Fibroblast of the conjunctiva (primary cell): ENCODE measurements around the gene KCTD17.

Experiments
- DNase-seq: peaks from one replicate; pipeline ENCODE4 v3.0.0-alpha.2; 2010; ENCODE audit warnings: low read depth

Gene KCTD17

DNA sequence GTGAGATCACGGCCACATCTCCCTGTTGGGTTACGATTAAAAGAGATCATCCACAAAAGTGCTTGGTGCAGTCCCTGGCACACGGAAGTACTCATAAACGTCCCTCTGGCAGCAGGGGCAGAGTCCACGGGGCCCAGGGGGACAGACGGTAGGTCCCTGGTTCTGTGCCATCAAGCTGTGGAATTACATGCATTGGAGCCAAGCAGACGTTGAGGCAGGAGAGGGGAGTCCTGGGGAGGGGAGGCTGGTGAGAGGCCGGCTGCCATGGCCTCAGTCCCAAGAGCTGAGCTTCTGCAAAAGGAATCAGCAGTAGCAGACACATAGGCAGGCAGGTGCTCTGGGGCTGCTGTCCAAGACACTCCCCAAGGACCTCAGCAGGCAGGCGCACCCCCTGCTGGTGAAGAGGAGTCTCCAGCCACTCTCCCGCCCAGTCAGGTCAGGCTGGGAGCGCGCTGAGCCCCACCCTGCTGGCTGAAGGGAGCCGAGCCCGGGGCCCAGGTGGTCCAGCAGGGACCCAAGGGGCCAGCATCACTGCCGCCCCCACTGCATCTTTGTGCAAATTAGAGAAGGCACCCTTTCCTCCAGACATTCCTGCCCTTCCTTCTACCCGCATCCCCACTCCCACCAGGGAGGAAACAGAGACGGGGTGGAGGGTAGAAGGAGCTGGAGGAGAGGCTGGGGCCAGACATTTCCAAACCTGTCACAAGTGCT lies 7.6 kb upstream of the KCTD17 start:
- no peak for DNase-seq

DNA sequence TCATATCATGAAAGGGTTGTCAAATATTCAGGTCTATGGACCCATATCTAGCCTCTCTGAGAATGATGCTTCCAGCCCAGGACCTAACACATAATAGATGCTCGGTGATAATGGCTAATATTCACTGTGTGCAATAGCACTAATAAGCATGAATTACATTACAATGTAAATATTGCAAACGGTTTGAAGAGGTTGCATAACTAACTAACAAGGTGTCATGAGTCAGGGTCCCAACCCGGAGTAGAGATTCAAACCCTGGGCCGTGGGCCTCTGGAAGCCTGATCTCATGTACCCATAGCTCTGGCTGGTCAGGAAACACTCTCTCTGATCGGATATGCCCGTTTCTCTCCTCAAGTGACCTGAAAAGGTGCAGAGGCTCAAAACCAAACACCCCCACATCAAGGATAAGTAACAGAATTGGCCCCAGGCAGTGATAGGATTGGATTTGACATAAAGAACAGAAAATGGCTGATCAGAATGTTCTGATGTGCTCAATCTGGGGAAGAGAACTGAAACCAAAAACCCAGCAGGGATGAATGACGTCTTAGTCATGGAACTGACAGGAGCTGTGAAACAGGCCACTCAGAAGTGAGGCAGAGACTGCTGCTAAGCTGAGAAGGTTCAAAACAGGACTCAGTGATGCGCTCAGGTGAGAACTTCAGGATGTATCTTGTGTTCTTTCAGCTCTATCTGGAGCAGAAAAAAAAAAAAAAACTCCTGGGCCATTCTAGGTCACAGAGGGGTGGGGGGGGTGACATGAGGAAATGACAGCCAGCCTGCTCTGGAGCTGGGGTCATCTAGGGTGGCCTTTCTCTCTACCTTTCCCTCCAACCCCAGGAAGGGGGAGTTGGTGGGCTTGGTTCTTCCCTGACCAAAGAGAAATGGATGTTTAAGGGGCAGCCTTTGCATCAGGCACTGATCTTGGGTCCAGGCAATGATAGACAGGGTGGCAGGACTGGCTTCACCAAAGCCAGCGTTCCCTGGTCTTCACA lies 6.6 kb upstream of the KCTD17 start:
- DNase-seq, result no peak

GRCh38 chr22:37045958-37046357 lies 5.6 kb upstream of the KCTD17 start:
- DNase-seq, result no peak

GRCh38 chr22:37046589-37046988 lies 5.0 kb upstream of the KCTD17 start:
- DNase-seq, result no peak

DNA sequence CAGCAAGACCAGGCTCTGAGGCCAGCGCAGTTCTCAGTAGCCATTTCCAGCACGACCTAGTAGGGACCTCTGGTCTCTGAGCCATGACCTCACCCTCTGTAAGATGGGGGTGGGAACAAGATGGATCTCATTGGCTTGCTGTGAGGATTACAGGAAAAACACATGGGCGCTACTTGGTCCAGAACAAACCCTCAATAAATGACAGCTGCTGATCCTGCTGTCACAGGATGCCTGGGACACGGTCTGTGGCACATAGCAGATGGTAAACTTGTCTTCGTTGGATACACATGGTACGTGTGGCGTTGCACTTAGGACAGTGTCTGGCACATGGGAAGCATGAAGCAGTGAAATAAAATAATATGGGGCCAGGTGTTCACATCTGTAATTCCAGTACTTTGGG lies 4.5 kb upstream of the KCTD17 start:
- DNase-seq, result no peak

DNA sequence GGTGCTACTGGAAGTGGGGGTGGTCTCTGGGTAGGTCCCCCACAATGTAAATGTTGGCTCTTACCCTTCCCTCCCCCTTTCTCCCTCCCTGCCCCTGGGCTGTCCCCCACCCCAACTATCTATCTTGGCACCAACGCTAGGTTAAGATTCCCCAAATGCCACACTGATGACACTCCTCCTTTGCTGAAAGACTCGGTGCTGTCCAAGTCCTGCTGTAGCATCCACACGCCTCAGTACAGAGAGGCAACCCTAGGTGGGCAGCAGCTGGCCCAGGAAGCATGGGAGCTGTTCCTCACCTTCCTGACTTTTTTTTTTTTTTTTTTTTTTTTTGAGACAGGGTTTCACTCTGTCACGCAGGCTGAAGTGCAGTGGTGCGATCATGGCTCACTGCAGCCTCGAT lies 3.4 kb upstream of the KCTD17 start:
- no peak for DNase-seq

GRCh38 chr22:37049224-37049623 lies 2.3 kb upstream of the KCTD17 start:
- DNase-seq, result no peak

DNA sequence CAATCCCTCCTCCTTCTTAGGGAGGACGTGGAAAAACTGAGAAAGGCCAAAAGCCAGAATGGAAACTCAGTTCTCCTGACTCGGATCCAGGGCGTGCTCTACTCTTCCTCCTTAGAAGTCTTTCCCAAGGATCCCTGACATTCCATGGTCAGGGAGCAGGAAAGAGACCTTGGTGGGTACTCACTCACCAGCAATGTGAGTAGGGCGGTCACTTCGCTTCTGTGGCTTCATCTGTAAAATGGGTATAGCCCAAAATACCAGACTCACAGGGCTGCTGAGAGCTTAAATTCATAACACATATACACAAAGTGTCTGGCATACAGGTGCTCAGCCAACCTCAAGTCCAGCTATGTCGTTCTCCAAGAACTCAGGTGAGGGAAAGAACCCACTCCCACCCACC lies 629 bp upstream of the KCTD17 start:
- no peak for DNase-seq

GRCh38 chr22:37052386-37053309 lies 1.1 kb downstream of the KCTD17 start:
- no peak for DNase-seq

DNA sequence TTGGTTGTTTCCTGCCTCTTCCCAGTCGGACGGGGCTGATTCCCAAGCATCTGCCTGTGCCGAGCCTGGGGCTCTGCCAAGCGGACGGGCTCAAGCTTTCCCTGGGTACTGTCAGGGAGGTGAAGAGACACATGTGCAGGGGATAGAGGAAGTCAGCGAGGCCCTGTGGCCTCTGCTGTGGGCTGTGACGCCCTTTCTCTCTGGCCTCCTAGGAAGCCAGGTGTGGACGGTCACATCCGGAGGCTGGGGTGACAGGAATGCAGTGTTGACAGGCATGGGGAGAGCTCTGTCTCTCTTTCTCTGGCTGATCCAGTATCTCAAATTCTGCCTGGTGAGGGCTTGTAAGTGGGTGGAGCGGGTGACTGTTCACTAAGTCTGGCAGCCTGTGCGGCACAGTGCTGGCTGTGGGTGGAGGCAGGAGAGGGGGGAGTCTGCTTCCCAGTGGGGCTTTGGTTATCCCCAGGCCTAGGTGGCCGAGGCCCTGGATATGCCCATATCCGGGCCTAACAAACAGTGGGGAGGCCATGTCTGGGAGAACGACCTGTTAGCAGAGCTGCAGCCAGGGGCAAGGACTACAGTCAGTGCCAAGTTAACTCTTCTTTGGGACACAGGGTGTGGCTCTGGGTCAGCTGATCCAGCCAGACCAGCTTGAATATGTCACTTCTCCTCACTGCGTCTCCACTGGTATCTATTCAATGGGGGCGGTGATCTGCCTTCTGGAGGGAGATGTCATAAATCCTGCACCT lies 1.9 kb downstream of the KCTD17 start:
- DNase-seq, result no peak

- no peak for DNase-seq
Observed at GRCh38 chr22:37054056-37054395, 2.5 kb downstream of the KCTD17 start.

GRCh38 chr22:37054600-37055365 lies 3.2 kb downstream of the KCTD17 start:
- DNase-seq, result no peak

GRCh38 chr22:37056246-37056645 lies 4.7 kb downstream of the KCTD17 start:
- no peak for DNase-seq

DNA sequence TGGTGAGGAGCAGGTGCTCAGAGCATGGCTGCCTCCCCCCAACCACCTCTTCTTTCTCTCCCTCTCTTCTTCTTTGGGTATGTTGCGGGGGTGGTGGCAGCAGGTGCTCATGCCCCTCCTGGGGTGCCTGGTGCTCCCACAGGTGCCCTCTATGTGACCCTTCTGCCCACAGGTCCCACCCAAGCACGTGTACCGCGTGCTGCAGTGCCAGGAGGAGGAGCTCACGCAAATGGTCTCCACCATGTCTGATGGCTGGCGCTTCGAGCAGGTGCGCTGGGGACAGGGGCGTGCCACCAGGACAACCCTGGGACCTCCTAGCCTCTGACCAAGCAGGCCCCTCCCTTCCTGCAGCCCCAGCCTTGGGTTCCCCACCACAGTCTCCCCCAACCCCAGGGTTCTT lies 5.7 kb downstream of the KCTD17 start:
- DNase-seq, result no peak

DNA sequence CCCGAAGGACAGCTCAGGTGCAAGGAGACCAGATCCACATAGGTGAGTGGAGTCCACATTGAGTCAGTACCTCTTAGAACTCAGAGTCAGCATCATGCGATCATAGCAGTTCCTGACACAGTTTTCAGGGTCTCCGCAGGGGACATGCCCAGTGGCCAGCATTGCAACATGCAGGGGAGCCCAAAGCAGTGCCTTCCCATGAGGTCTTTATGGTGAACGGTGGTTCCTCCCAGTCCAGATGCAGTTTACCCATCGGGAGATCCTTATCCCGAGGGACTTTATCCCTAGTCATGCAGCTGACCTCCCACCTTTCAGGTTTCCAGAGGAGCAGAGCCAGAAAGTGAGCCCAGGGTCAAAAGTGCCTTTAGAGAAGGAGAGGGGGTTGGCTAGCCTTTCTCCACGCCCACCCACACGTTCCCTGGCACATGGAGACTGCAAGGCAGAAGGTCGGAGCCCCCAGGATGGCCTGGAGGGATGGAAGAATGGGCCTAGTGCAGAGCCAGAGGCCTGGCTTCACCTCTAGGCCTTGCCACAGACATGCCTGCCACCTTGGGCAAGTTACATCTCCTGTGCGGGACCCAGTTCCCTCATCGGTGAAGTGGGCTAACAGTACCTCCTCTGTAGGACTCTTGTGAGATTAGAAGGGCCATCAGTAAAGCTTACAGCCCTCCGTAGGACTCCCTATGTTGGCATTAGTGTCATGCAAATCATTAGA lies 6.4 kb downstream of the KCTD17 start:
- DNase-seq, result no peak

DNA sequence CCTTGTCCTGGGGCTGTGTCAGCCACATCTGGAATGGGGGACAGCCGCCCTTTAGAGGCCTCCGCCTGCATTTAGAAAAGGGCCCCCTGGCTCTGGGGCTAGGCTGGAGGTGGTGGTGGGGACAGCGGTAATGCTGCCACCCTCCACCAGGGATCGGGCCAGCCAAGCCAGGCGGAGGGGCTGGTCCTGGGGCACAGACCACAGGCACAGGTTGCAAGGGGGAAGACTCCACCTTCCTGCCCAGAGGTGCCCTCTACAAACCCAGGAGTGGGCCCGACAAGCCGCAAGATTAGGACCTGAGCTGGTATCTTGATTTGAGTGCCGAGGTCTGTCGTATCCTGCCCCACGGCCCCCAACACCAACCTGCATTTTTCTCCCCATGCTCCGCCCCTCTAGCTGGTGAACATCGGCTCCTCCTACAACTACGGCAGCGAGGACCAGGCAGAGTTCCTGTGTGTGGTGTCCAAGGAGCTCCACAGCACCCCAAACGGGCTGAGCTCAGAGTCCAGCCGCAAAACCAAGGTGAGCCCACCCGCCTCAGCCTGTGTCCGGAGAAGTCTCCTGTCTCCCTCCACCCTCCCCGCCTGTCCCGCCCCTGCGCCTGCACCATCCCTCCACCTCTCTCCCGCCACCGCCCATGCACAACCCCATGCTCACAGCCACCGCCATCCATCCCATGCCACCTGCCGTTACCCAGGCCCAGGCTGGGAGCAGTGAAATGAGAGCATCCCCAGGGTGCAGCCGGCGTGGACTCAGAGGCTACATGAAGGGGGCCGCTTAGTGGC lies 7.6 kb downstream of the KCTD17 start:
- no peak for DNase-seq

DNA sequence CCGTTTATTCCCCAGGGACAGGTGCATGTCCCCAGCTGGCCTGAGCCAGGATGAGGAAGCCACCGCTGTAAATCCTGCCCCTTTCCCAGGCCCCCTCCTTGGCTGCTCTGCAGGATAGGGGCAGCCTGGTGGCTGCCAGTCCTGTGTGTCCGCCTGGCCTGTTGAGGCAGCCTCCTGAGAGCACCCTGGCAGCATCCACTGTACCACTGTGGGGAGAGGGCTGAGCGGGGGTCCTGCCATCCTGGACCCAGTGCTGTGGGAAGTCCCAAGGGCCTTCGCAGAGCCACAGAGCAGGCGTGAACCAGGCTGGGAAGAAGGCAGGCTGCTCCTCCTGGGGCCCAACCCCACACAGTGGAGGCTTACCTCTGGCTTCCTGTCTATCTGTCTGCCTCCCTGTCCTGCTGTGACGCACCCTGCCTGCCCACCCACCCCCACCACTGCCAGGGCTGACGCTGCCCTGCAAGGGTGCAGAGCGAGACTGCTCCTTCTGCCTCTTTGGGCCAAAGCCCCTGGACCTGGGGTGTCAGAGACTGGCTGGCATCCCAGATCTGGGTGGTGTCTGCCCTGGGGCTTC lies 8.4 kb downstream of the KCTD17 start:
- DNase-seq, result no peak

- DNase-seq, result no peak
Observed at GRCh38 chr22:37060801-37061610, 9.5 kb downstream of the KCTD17 start.
